A673 (cell line): ENCODE data around the gene ARHGAP40.

ENCODE experiments used
- CTCF ChIP-seq: fragments of 300-800, 200-600 bp; sonication (generic); conservative IDR thresholded peaks from 2 replicates; pipeline ENCODE4 v1.5.1; 2017; ENCODE audit warnings: low read depth, mild to moderate bottlenecking, antibody characterized with exemption, low read length, moderate library complexity, mixed read lengths
- EZH2 ChIP-seq: fragments of 200-600 bp; sonication (generic); IDR thresholded peaks from 2 replicates; pipeline ENCODE4 v1.6.1; 2017; ENCODE audit warnings: borderline replicate concordance, low read depth, mild to moderate bottlenecking, mixed read lengths, antibody characterized with exemption, low read length; ENCODE audit not compliant: poor library complexity, severe bottlenecking

- TF ChIP-seq EZH2 (no peak), CTCF (no peak)
These were observed 62.1 kb downstream of the ARHGAP40 start for GRCh38 chr20:38663660-38664059.
